Peyer's patch (tissue), 4 donors: ENCODE measurements around the gene F12.

Source experiments
- POLR2A ChIP-seq, 2 donors: fragments of 450-650 bp; IDR thresholded peaks; one replicate each; pipeline ENCODE4 v1.5.1; 2017; ENCODE audit warnings: antibody characterized with exemption in 2 of 2, mild to moderate bottlenecking in 2 of 2, moderate library complexity in 2 of 2
- TF ChIP-seq, protein P1 (sequence below), 6 experiments: fragments of 450-650 bp in 4 of 6; fragments of 200-600 bp in 2 of 6; sonication (generic) in 1 of 6; IDR thresholded peaks; one replicate each; pipeline ENCODE4 v1.5.1; 2017 to 2019; ENCODE audit warnings: antibody characterized with exemption in 6 of 6, mild to moderate bottlenecking in 3 of 6, moderate library complexity in 1 of 6

DNA sequence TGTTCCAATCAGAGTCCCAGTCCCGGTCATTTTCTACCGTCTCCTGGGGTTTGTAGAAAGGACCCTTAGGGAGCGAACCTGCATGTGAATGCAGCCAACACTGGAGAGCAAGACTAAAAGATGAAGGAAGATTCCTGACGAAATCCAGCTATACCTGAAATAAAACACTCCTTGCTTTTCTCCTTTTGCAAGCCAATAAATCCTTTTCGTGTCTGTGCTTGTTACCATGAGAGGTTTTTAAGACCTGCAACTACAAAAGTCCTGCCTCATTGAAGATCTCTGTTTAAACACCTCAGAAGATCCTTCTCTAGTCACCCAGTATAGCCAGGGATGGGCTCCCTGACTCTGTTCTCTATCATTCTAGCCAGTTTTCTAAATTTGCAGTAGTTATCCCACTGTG lies 35.2 kb downstream of the F12 start:
- TF ChIP-seq, protein P1, sequence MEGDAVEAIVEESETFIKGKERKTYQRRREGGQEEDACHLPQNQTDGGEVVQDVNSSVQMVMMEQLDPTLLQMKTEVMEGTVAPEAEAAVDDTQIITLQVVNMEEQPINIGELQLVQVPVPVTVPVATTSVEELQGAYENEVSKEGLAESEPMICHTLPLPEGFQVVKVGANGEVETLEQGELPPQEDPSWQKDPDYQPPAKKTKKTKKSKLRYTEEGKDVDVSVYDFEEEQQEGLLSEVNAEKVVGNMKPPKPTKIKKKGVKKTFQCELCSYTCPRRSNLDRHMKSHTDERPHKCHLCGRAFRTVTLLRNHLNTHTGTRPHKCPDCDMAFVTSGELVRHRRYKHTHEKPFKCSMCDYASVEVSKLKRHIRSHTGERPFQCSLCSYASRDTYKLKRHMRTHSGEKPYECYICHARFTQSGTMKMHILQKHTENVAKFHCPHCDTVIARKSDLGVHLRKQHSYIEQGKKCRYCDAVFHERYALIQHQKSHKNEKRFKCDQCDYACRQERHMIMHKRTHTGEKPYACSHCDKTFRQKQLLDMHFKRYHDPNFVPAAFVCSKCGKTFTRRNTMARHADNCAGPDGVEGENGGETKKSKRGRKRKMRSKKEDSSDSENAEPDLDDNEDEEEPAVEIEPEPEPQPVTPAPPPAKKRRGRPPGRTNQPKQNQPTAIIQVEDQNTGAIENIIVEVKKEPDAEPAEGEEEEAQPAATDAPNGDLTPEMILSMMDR (IDR thresholded peaks at IDR 0.05) = no peak
- TF ChIP-seq POLR2A (IDR thresholded peaks at IDR 0.05) = no peak
